Limb (tissue), 2 donors: ENCODE data around the gene GTPBP3.

Source experiments
- DNase-seq, 2 donors: peaks; one replicate each; pipeline ENCODE4 v3.0.0-alpha.2; 2016; ENCODE audit errors: extremely low spot score in 2 of 2

Gene GTPBP3

DNA sequence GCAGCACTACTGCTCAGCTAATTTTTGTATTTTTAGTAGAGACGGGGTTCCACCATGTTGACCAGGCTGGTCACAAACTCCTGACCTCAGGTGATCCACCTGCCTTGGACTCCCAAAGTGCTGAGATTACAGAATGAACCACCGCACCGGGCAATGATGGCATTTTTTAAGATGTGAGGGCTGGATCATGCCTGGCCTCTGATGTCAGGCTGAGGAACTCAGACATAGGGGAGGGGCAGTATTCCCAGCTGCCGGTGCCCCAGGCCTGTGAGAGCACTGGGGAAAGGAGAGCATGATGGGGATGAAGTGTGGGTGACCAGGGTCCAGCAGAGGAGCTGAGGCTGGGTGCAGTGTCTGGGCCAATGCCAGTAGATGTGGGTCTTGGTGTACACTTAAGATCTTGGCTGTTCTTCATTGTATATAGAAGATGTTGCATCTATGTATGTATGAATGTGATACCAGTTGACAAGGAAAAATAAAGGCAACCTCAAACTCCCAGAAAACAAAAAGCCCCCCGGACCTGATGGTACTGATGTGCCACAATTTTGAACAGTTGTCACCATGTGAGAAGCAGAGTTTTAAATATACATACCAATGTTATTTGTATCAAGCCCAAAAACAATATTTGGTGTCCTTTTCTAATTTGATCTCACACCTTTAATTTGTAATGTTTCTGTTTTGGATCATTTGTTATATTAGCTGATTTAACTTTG lies 43.2 kb downstream of the GTPBP3 start:
- DNase-seq: no peak

DNA sequence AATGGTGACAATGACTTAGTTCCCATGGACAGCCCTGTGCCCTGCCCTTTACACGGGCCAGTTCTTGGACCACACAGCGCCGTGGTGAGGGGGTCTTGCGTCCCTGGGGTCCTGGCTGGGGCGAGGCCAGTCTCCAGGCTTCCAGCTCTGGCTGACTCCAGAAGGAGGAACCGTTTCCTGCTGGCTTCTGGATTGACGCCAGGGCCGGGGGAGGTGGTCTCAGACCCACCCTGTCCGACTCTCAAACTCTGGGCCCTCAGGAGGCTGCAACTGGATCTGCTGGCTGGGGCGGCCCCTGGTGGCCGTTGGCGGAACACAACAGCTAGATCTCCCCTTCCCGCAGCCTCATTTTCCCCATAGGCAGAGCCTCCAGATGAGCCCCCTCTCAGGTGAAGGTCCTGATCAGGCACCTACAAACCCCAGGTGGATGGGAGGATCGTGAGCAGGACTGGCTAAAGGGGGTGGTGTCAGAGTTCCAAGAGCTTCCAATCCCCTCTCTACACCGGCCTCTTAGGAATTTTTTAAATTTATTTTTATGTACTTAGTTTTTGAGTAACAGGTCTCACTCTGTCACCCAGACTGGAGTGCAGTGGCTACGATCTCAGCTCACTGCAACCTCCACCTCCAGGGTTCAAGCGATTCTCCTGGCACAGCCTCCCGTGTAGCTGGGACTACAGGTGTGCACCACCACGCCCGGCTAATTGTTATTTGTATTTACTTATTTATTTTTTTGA lies 48.7 kb downstream of the GTPBP3 start:
- DNase-seq: peak; percentile 18 to 75

DNA sequence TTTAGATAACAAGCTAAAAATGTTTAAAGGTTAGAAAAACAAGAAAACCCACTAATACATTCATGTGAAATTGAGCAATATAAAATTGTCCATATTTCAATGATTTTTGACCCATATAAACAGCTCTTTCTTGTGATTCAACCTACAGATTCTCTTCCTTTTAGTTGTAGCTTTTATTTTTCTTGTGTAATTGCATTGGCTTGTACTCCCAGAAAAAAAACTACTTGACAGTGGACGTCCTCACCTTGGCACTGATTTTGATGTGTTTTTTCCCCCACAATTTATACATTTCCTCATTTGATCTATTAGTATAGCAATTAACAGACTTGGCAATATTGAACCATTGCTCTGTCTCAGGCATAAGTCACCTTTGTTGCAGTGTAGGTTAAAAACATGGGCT lies 51.9 kb downstream of the GTPBP3 start:
- no peak for DNase-seq

DNA sequence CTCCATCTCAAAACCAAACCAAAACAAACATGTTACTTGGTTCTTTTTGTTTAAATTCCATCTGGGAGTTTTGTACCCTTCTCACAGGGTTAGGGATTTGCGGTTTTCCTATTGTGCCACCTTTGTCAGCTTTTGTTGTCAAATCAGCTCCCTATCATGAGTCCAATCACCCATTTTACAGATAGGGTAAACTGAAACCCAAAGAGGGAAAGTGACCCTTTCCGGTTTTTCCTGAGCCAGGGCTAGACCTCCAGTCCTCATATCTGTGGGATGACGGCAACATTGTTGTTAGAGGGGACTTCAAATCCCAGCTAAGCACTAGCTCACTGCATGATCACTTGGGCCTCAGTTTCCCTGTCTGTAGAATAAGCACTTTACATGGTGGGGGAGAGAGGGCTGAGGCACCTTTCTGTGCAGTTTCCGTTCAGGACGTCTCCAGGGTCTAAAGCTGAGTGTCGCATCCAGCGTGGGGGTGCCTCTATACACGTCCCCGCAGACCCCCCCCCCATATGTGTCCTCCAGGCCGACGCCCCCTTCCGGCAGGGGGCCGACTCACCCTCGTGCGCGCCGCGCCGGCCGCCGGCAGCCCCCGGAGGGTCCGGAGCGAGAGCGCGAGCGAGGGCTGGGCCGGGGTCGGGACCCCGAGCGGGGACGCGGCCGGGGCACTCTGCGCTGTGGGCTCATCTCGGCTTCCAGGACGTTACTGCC lies 52.8 kb downstream of the GTPBP3 start:
- DNase-seq: no peak

DNA sequence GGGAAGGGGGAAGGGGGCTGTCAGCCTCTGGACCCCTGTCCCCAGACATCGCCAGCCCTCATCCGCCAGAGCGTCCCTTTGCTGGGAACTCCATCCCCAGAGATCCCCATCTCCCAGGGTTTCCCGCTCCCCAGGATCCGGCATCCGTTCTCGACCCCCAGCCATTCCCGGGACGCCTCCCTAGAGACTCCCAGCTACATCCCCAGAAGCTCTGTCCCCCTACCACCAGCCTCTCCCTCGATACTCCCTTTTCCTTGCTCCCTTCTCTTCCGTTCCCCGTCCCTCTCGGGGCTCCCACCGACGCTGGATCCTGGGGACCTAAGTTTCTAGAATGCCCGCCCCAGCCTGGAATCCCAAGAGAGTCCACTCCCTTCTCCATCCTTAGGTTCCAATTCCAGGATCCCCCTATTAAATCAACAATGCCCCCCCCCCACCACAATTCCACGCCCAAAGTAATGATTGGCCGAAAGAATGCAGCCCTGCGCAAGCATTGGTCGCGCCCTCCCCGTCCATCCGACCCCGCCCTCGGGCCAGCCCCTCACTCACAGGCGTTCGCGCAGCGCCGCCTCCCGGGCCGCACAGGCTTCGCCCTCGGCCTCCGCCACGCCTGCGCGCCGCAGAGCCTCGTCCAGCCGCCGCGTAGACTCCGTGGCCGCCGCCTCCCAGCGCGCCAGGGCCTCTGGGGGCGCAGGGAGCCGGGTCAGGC lies 53.5 kb downstream of the GTPBP3 start:
- DNase-seq: peak; percentile 93

DNA sequence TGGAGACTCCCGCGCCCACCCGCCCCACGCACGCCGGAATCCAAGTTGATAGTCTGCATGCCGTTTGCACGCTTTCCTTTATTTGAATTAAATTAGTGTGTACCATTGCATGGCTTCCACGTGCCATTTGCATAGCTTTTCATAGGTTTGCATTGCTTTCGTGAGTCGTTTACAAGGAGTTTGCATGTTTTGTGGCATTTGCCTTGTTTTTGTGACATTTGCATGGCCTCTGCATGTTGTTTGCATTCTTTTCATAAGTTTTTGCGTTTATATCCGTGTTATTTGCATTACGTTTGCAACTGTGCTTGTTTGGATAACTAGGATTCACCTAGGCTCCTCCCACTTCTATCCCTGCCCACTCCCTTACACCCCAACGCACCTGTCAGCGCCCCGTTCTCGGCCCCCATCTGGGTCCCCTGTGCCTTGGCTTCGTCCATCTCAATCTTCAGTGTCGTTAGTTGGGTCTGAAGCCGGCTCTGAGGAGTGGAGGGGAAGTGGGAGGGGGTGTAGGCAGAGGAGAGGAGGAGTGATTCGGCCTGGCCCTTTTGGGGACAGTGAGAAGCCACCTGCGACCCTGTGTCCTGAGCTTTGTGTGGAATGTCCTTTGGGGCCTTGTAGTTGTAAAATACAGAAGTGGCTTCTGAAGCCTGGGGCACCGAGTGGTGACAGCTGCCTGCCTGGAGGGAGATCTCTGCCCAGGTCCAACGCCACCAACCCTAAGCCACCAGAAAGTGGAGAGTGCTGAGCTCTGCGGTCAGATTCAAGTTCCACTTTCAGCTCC lies 54.2 kb downstream of the GTPBP3 start:
- DNase-seq: no peak
